AG04450 (cell line): ENCODE results near the gene ATP1A1. TPM values are rescaled to one million over a fixed set of nuclear protein-coding genes. Genes with fewer than 3 reads are reported as not detected.

Experiments used
- CTCF ChIA-PET: fragments of 300-600, 350-600 bp; formaldehyde crosslinking; extraction: SDS; loops from one replicate; lab custom pipeline; 2022; ENCODE audit warnings: antibody characterized with exemption, inconsistent platforms; lab: Charles Lee
- POLR2A ChIA-PET: fragments of 350-600 bp; formaldehyde crosslinking; extraction: SDS; loops from one replicate; lab custom pipeline; 2021; ENCODE audit warnings: antibody characterized with exemption, inconsistent platforms; lab: Yijun Ruan, JAX
- DNase-seq: peaks from one replicate; pipeline ENCODE4 v3.0.0-alpha.2; 2011; ENCODE audit warnings: low read depth, low spot score
- H3K27ac ChIP-seq: one replicate; pipeline ENCODE4 v1.5.1; 2012; ENCODE audit warnings: low read depth, low read length, control low read depth
- H3K27me3 ChIP-seq: one replicate; pipeline ENCODE4 v1.6.0; 2012; ENCODE audit warnings: low read length; ENCODE audit not compliant: control insufficient read depth, insufficient read depth
- H3K4me3 ChIP-seq: 2 replicates; pipeline ENCODE4 v1.5.1; 2011; ENCODE audit warnings: mild to moderate bottlenecking, low read depth, low read length, control low read depth
- H3K9me3 ChIP-seq: 2 replicates; pipeline ENCODE4 v1.5.1; 2012; ENCODE audit warnings: low read length; ENCODE audit not compliant: control insufficient read depth, insufficient read depth
- CTCF ChIP-seq: IDR thresholded peaks from 2 replicates; pipeline ENCODE4 v1.5.1; 2011; ENCODE audit warnings: low read depth, low read length, control low read depth, inconsistent platforms
- polyA plus RNA-seq: library from polyadenylated mRNA; depleted of rRNA; stranded (reverse); fragments of >200 nt; gene quantifications from 2 replicates; pipeline ENCODE4 v1.2.3, GENCODE V29; 2011

ATP1A1 gene
- polyA plus RNA-seq, 1 experiment: 194 TPM

GRCh38 chr1:116392717-116393404 lies 19.8 kb downstream of the ATP1A1 start:
- Histone ChIP-seq H3K4me3 (no peak overlapping the region), H3K27me3 (no peaks in the 10 kb centered on the region), H3K27ac (no peak overlapping the region), H3K9me3 (no peaks in the 10 kb centered on the region)
- ChIA-PET CTCF (no interaction called here), POLR2A (no interaction called here)
- TF ChIP-seq CTCF: no peak
- no peak for DNase-seq

DNA sequence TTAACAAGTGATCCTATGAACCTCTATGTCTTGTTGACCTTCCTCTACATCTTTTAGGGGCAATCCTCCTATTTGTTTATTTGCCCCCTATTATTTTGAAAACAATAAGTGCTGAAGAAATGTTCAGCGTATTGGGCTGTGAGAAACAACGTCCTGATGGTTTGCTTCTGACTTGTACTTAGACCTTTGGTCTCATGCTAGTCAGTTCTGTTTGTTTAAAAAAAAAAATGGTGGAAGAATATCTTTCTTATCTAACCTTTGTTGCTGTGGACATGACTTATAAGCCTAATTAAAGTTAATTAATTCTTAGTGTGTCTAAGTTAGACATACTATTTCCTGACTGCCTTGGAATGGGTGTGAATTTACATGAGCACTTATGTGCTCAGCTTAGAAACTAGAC lies 20.7 kb downstream of the ATP1A1 start:
- ChIA-PET CTCF (no interaction called here), POLR2A (no interaction called here)

GRCh38 chr1:116394270-116394669 lies 21.2 kb downstream of the ATP1A1 start:
- POLR2A ChIA-PET: no interaction called here

More for the DNA sequence above, 20.7 kb downstream of the ATP1A1 start:
- Histone ChIP-seq H3K27ac (no peak overlapping the region), H3K27me3 (no peaks in the 10 kb centered on the region), H3K9me3 (no peaks in the 10 kb centered on the region), H3K4me3 (no peak overlapping the region)
- TF ChIP-seq CTCF: no peak
- DNase-seq: no peak

GRCh38 chr1:116396769-116397168 lies 23.7 kb downstream of the ATP1A1 start:
- H3K9me3 ChIP-seq: no peaks in the 10 kb centered on the region
- DNase-seq: no peak
- no peak overlapping the region for H3K27ac ChIP-seq
- TF ChIP-seq CTCF: no peak
- H3K27me3 ChIP-seq: no peaks in the 10 kb centered on the region
- POLR2A ChIA-PET: no interaction called here
- CTCF ChIA-PET: no interaction called here
- no peak overlapping the region for H3K4me3 ChIP-seq

More at GRCh38 chr1:116394270-116394669, 21.2 kb downstream of the ATP1A1 start:
- no peak overlapping the region for H3K4me3 ChIP-seq
- H3K27me3 ChIP-seq: no peaks in the 10 kb centered on the region
- TF ChIP-seq CTCF: no peak
- CTCF ChIA-PET: no interaction called here
- H3K9me3 ChIP-seq: no peaks in the 10 kb centered on the region
- H3K27ac ChIP-seq: no peak overlapping the region
- DNase-seq: no peak

- CTCF ChIA-PET: interaction anchor here (0.6 to 1.0 kb wide), 2 partner anchors 11 to 726 kb away, joined by 5 read pairs; no protein-coding TSS in a partner anchor
These were observed 24.7 kb downstream of the ATP1A1 start for GRCh38 chr1:116397728-116398127.

More at GRCh38 chr1:116397728-116398127, 24.7 kb downstream of the ATP1A1 start:
- POLR2A ChIA-PET: no interaction called here
- H3K4me3 ChIP-seq: no peak overlapping the region
- no peak overlapping the region for H3K27ac ChIP-seq
- no peaks in the 10 kb centered on the region for H3K9me3 ChIP-seq
- no peak for DNase-seq
- H3K27me3 ChIP-seq: no peaks in the 10 kb centered on the region
- TF ChIP-seq CTCF: no peak
